Neural cell (in vitro differentiated cells): ENCODE measurements around the gene MAB21L4.

Experiments
- EP300 ChIP-seq: fragments of 450-650 bp; conservative IDR thresholded peaks from 2 replicates; pipeline ENCODE4 v1.6.1; 2014; ENCODE audit warnings: antibody characterized with exemption, mild to moderate bottlenecking, moderate library complexity; ENCODE audit not compliant: poor library complexity, severe bottlenecking
- EZH2 ChIP-seq: fragments of 200-600, 300-800 bp; shearing (Covaris generic), sonication (generic); IDR thresholded peaks from 2 replicates; pipeline ENCODE4 v1.6.1; 2014; ENCODE audit warnings: antibody characterized with exemption, low read length, borderline replicate concordance, mild to moderate bottlenecking; ENCODE audit not compliant: insufficient read depth, poor library complexity, severe bottlenecking
- MXI1 ChIP-seq: fragments of 450-650 bp; conservative IDR thresholded peaks from 2 replicates; pipeline ENCODE4 v1.6.1; 2014; ENCODE audit warnings: antibody characterized with exemption, mild to moderate bottlenecking; ENCODE audit not compliant: poor library complexity, severe bottlenecking
- POLR2AphosphoS5 ChIP-seq: IDR thresholded peaks from 2 replicates; pipeline ENCODE4 v1.6.1; 2012
- RAD21 ChIP-seq: fragments of 450-650 bp; conservative IDR thresholded peaks from 2 replicates; pipeline ENCODE4 v1.6.1; 2014; ENCODE audit warnings: antibody characterized with exemption, mild to moderate bottlenecking, moderate library complexity
- TAF1 ChIP-seq: IDR thresholded peaks from 2 replicates; pipeline ENCODE4 v1.6.1; 2012; ENCODE audit warnings: low read depth
- TF ChIP-seq, protein P1 (sequence below): IDR thresholded peaks from 2 replicates; pipeline ENCODE4 v1.6.1; 2012; ENCODE audit warnings: borderline replicate concordance
- TF ChIP-seq, protein P2 (sequence below): fragments of 450-650 bp; IDR thresholded peaks from 2 replicates; pipeline ENCODE4 v1.5.1; 2014; ENCODE audit warnings: antibody characterized with exemption, mild to moderate bottlenecking, moderate library complexity; ENCODE audit not compliant: poor library complexity, severe bottlenecking

DNA sequence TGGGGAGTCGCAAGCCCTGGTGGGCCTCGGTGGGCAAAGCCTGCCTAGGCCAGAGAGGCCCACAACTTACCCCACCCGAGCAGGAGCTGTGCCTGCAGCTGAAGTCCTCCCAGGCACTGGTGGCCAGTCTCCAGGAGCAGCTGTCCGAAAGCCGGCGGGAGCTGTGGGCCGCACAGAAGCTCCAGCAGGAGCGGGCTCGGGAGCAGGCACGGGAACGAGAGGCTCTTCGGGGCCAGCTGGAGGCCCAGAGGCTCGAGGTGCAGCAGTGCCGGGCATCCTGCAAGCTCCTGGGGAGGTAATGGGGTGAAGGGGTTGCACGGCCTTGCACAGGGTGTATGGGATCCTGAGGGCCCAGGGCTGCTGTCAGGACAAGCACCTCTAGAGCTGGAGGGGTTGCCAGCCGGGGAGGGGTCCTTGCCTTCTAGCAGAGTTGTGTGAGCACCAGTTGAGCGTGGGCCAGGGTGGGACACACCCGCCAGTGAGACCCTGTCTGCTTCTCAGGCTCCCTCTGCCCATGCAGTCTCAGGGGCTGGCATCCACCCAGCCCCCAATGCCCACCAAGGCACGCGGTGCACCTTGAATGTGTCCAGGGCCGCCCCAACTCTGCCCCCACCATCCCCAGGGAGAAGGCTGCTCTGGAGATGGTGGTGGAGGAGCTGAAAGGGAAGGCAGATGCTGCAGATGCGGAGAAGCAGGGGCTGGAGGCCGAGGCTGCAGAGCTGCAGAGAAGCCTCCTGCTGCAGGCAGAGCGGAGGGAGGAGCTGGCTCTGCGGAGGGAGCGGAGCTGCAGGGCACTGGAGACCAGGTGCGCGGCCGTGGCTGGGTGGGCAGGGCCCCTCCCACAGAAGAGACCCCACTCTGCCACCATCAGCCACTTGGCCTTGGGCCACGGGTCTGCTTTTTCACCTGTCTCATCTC lies 37.4 kb upstream of the MAB21L4 start:
- no peak for TF ChIP-seq EZH2
- TF ChIP-seq, protein P1, sequence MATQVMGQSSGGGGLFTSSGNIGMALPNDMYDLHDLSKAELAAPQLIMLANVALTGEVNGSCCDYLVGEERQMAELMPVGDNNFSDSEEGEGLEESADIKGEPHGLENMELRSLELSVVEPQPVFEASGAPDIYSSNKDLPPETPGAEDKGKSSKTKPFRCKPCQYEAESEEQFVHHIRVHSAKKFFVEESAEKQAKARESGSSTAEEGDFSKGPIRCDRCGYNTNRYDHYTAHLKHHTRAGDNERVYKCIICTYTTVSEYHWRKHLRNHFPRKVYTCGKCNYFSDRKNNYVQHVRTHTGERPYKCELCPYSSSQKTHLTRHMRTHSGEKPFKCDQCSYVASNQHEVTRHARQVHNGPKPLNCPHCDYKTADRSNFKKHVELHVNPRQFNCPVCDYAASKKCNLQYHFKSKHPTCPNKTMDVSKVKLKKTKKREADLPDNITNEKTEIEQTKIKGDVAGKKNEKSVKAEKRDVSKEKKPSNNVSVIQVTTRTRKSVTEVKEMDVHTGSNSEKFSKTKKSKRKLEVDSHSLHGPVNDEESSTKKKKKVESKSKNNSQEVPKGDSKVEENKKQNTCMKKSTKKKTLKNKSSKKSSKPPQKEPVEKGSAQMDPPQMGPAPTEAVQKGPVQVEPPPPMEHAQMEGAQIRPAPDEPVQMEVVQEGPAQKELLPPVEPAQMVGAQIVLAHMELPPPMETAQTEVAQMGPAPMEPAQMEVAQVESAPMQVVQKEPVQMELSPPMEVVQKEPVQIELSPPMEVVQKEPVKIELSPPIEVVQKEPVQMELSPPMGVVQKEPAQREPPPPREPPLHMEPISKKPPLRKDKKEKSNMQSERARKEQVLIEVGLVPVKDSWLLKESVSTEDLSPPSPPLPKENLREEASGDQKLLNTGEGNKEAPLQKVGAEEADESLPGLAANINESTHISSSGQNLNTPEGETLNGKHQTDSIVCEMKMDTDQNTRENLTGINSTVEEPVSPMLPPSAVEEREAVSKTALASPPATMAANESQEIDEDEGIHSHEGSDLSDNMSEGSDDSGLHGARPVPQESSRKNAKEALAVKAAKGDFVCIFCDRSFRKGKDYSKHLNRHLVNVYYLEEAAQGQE = no peak
- no peak for TF ChIP-seq EP300
- no peak for TF ChIP-seq MXI1
- TF ChIP-seq, protein P2, sequence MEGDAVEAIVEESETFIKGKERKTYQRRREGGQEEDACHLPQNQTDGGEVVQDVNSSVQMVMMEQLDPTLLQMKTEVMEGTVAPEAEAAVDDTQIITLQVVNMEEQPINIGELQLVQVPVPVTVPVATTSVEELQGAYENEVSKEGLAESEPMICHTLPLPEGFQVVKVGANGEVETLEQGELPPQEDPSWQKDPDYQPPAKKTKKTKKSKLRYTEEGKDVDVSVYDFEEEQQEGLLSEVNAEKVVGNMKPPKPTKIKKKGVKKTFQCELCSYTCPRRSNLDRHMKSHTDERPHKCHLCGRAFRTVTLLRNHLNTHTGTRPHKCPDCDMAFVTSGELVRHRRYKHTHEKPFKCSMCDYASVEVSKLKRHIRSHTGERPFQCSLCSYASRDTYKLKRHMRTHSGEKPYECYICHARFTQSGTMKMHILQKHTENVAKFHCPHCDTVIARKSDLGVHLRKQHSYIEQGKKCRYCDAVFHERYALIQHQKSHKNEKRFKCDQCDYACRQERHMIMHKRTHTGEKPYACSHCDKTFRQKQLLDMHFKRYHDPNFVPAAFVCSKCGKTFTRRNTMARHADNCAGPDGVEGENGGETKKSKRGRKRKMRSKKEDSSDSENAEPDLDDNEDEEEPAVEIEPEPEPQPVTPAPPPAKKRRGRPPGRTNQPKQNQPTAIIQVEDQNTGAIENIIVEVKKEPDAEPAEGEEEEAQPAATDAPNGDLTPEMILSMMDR = no peak
- TF ChIP-seq RAD21 = no peak
- TF ChIP-seq POLR2AphosphoS5 = no peak
- TF ChIP-seq TAF1 = no peak
